Thoracic aorta (tissue), 2 donors: ENCODE measurements around the gene PLEKHA3. TPM values are rescaled to one million over a fixed set of nuclear protein-coding genes. Genes with fewer than 3 reads are reported as not detected.
A peak's percentile ranks its signal among the peaks of the same experiment; 100 is the strongest.

Experiments used
- ATAC-seq: fragments of 150-250 bp; one replicate; pipeline ENCODE4 v1.8.0; 2017; ENCODE audit warnings: low read depth; ENCODE audit not compliant: insufficient number of reproducible peaks, low FRiP score
- DNase-seq: peaks from one replicate; pipeline ENCODE4 v3.0.0-alpha.2; 2020; ENCODE audit warnings: low spot score
- H3K27ac ChIP-seq, 2 donors: fragments of 200-600 bp; sonication (generic); 1 replicate in 1 of 2; 2 replicates in 1 of 2; pipeline ENCODE4 v1.5.1; 2016; ENCODE audit warnings: mild to moderate bottlenecking in 2 of 2, moderate library complexity in 2 of 2
- H3K27me3 ChIP-seq: fragments of 200-600 bp; sonication (generic); replicated peaks from 2 replicates; pipeline ENCODE4 v1.6.0; 2016; ENCODE audit warnings: mild to moderate bottlenecking; ENCODE audit not compliant: insufficient read depth
- H3K36me3 ChIP-seq: fragments of 200-600 bp; sonication (generic); one replicate; pipeline ENCODE4 v1.5.1; 2016
- H3K4me1 ChIP-seq, 2 donors: fragments of 200-600 bp; sonication (generic); 1 replicate in 1 of 2; 2 replicates in 1 of 2; pipeline versions ENCODE4 v1.5.1 to v1.6.0; 2016; ENCODE audit warnings: low read depth in 2 of 2, mild to moderate bottlenecking in 1 of 2; ENCODE audit not compliant: control insufficient read depth in 1 of 2
- H3K4me3 ChIP-seq: fragments of 200-600 bp; sonication (generic); 2 replicates; pipeline ENCODE4 v1.5.1; 2016; ENCODE audit warnings: mild to moderate bottlenecking
- H3K9me3 ChIP-seq: fragments of 200-600 bp; sonication (generic); 2 replicates; pipeline ENCODE4 v1.5.1; 2016
- CTCF ChIP-seq: fragments of 200-600 bp; sonication (generic); IDR thresholded peaks from one replicate; pipeline ENCODE4 v1.5.1; 2019; ENCODE audit warnings: antibody characterized with exemption
- total RNA-seq, 2 donors: library from RNA; depleted of rRNA; stranded (reverse); fragments of >200 nt; gene quantifications; one replicate each; pipeline versions ENCODE4 v1.1.0 to v1.2.3, GENCODE V29; 2016

The PLEKHA3 gene
- total RNA-seq, 2 donors from 2014 or later: 9.7 to 22.5 TPM

- H3K4me1 ChIP-seq: peaks cover 8 to 37% of the 10 kb centered on the region in 2 donors
- TF ChIP-seq CTCF: no peak
- H3K4me3 ChIP-seq: peak overlapping the region; percentile 93
- DNase-seq (no peak), ATAC-seq (no peak)
- H3K9me3 ChIP-seq: no peaks in the 10 kb centered on the region
- no peaks in the 10 kb centered on the region for H3K27me3 ChIP-seq
- peak overlapping the region; percentile 99 for H3K27ac ChIP-seq
- peaks cover 19% of the 10 kb centered on the region for H3K36me3 ChIP-seq
These were observed 30.3 kb upstream of the PLEKHA3 start for GRCh38 chr2:178449700-178450523.

GRCh38 chr2:178450524-178450773, 29.8 kb upstream of the PLEKHA3 start:
- Histone ChIP-seq H3K27ac (peak overlapping the region; percentile 99), H3K27me3 (no peaks in the 10 kb centered on the region), H3K9me3 (no peaks in the 10 kb centered on the region), H3K4me1 (peaks cover 8 to 37% of the 10 kb centered on the region in 2 donors), H3K4me3 (peak overlapping the region; percentile 93), H3K36me3 (peaks cover 14% of the 10 kb centered on the region)
- no peak for TF ChIP-seq CTCF
- DNase-seq: no peak
- ATAC-seq: no peak

- Histone ChIP-seq H3K4me1 (peaks cover 8 to 37% of the 10 kb centered on the region in 2 donors), H3K27ac (peak within 1 kb of the TSS; percentile 99), H3K4me3 (peak within 1 kb of the TSS; percentile 93), H3K27me3 (no peaks in the 10 kb centered on the region), H3K9me3 (no peaks in the 10 kb centered on the region), H3K36me3 (peaks cover 10% of the 10 kb centered on the region)
- peak; percentile 85 for DNase-seq
- peak; percentile 92 for ATAC-seq
- no peak for TF ChIP-seq CTCF
These were observed 29.3 kb upstream of the PLEKHA3 start, which contains the start of the genes PJVK and PRKRA for GRCh38 chr2:178450774-178451525. PJVK (plus strand) TSS chr2:178451378; CDS start chr2:178453410, 2,032 bp downstream. PRKRA (minus strand) TSS chr2:178451175; CDS start chr2:178451030, 145 bp downstream.

GRCh38 chr2:178452334-178452733, 27.9 kb upstream of the PLEKHA3 start:
- no peak for TF ChIP-seq CTCF
- ATAC-seq (no peak), DNase-seq (no peak)
- Histone ChIP-seq H3K36me3 (peaks cover 4% of the 10 kb centered on the region), H3K27ac (no peak overlapping the region), H3K27me3 (no peaks in the 10 kb centered on the region), H3K4me3 (peak overlapping the region; percentile 93), H3K4me1 (peaks cover 8 to 34% of the 10 kb centered on the region in 2 donors), H3K9me3 (no peaks in the 10 kb centered on the region)

- Histone ChIP-seq H3K4me3 (no peak overlapping the region), H3K4me1 (peaks cover 8 to 30% of the 10 kb centered on the region in 2 donors), H3K27me3 (no peaks in the 10 kb centered on the region), H3K36me3 (peaks cover 4% of the 10 kb centered on the region), H3K9me3 (no peaks in the 10 kb centered on the region), H3K27ac (no peak overlapping the region)
- no peak for ATAC-seq
- DNase-seq: no peak
- TF ChIP-seq CTCF: no peak
These were observed 27.4 kb upstream of the PLEKHA3 start for GRCh38 chr2:178452870-178453269.
